ENCODE data around the gene RMRP. TPM values are rescaled to one million over a fixed set of nuclear protein-coding genes. Genes with fewer than 3 reads are reported as not detected.

The RMRP gene
- total and polyA plus RNA-seq, 2 experiments from 2014 or later, result 15.3 to 8,626 TPM

- Histone ChIP-seq H3K27ac (ENCODE audit: low read depth) (no peak overlapping the region), H3K9me2 (ENCODE audit: insufficient read depth) (no peaks in the 10 kb centered on the region), H4K20me1 (replicated peaks; ENCODE audit: insufficient read depth) (no peaks in the 10 kb centered on the region; the same call in 1 of the 2 replicates), H3F3A (replicated peaks; ENCODE audit: low read depth) (no peaks in the 10 kb centered on the region), H2AFZ (no peak overlapping the region), H3K4me2 (no peak overlapping the region), H3K36me3 (ENCODE audit: insufficient read depth) (peaks cover 28% of the 10 kb centered on the region), H3K4me1 (ENCODE audit: insufficient read depth) (no peaks in the 10 kb centered on the region), H3K79me2 (replicated peaks; ENCODE audit: insufficient read depth) (no peaks in the 10 kb centered on the region), H3K27me3 (ENCODE audit: insufficient read depth) (no peaks in the 10 kb centered on the region), H3K4me3 (no peak overlapping the region)
- no peak overlapping the region for H3K4me3 Mint-ChIP-seq
- H3K36me3 Mint-ChIP-seq (ENCODE audit: low read depth), result peaks cover 60% of the 10 kb centered on the region
- TF ChIP-seq NANOG (IDR thresholded peaks at IDR 0.05; ENCODE audit: borderline replicate concordance), result no peak
- TF ChIP-seq POLR2AphosphoS5 (IDR thresholded peaks at IDR 0.05; ENCODE audit: low read depth), result no peak
- no peak for TF ChIP-seq ZNF331 (CRISPR knock-in tag; IDR thresholded peaks at IDR 0.05; ENCODE audit: low read depth)
- TF ChIP-seq ZNF462 (CRISPR knock-in tag; IDR thresholded peaks at IDR 0.05), result no peak
- TF ChIP-seq EZH2 (IDR thresholded peaks at IDR 0.05; ENCODE audit: low read depth, unreplicated experiment), result no peak
- TF ChIP-seq EZH2phosphoT487 (IDR thresholded peaks at IDR 0.05; ENCODE audit: unreplicated experiment), result no peak
- TF ChIP-seq STAT1 (IDR thresholded peaks at IDR 0.05; ENCODE audit: unreplicated experiment), result no peak
- TF ChIP-seq JUNB (IDR thresholded peaks at IDR 0.05; ENCODE audit: unreplicated experiment), result no peak
- no peak for TF ChIP-seq CTCF (conservative IDR thresholded peaks at IDR 0.05; ENCODE audit: low read depth in 2 of 2)
- no peak for TF ChIP-seq ETS1 (IDR thresholded peaks at IDR 0.05)
- no peak for TF ChIP-seq CREB1 (CRISPR knock-in tag; IDR thresholded peaks at IDR 0.05; ENCODE audit: low read depth)
- TF ChIP-seq ZNF114 (CRISPR knock-in tag; IDR thresholded peaks at IDR 0.05), result no peak
- TF ChIP-seq REST (IDR thresholded peaks at IDR 0.05; ENCODE audit: unreplicated experiment), result no peak
- no peak overlapping the region for H3K27ac Mint-ChIP-seq
- no peak for DNase-seq (ENCODE audit: low spot score)
- no peaks in the 10 kb centered on the region for H3K4me1 Mint-ChIP-seq
- no peak for ATAC-seq
- H3K9me3 Mint-ChIP-seq, result no peaks in the 10 kb centered on the region
- H3K27me3 Mint-ChIP-seq (ENCODE audit: insufficient read depth, low read depth, poor library complexity), result peaks cover 8% of the 10 kb centered on the region
Observed at GRCh38 chr9:35706951-35707350, 49.1 kb upstream of the RMRP start.
